GM21390 (cell line): Measurements from ENCODE around the gene SMIM32.

ENCODE experiments used
- ATAC-seq: cut with Tn5 transposase; IDR thresholded peaks from one replicate; pipeline ENCODE4 v1.9.1; 2021; ENCODE audit not compliant: unreplicated experiment

Gene SMIM32

GRCh38 chr5:136192526-136193321 is at the start of gene SMIM32:
Gene SMIM32 (minus strand): TSS chr5:136193162. CDS start chr5:136192524, 638 bp downstream.
- no peak for ATAC-seq

GRCh38 chr5:136242611-136243010 is 49.6 kb upstream of the SMIM32 start:
- ATAC-seq, result peak; percentile 69

GRCh38 chr5:136242136-136242535 is 49.2 kb upstream of the SMIM32 start:
- no peak for ATAC-seq

GRCh38 chr5:136240894-136241293 is 47.9 kb upstream of the SMIM32 start:
- no peak for ATAC-seq

GRCh38 chr5:136236479-136237083 is 43.6 kb upstream of the SMIM32 start:
- no peak for ATAC-seq

GRCh38 chr5:136235321-136235720 is 42.4 kb upstream of the SMIM32 start:
- ATAC-seq, result no peak

- ATAC-seq, result peak; percentile 49
Observed at GRCh38 chr5:136232316-136232715, 39.4 kb upstream of the SMIM32 start.

GRCh38 chr5:136230176-136230575 is 37.2 kb upstream of the SMIM32 start:
- ATAC-seq, result no peak

GRCh38 chr5:136228136-136228757 is 35.3 kb upstream of the SMIM32 start:
- no peak for ATAC-seq

GRCh38 chr5:136226401-136226800 is 33.4 kb upstream of the SMIM32 start:
- ATAC-seq, result no peak

- no peak for ATAC-seq
Observed at GRCh38 chr5:136225796-136226195, 32.8 kb upstream of the SMIM32 start.

GRCh38 chr5:136222580-136223235 is 29.7 kb upstream of the SMIM32 start:
- no peak for ATAC-seq

GRCh38 chr5:136221340-136221739 is 28.4 kb upstream of the SMIM32 start:
- no peak for ATAC-seq

- no peak for ATAC-seq
Observed at GRCh38 chr5:136216230-136216629, 23.3 kb upstream of the SMIM32 start.

GRCh38 chr5:136215812-136216211 is 22.9 kb upstream of the SMIM32 start:
- ATAC-seq, result no peak

- ATAC-seq, result no peak
Observed at GRCh38 chr5:136213919-136214493, 21.0 kb upstream of the SMIM32 start.

- ATAC-seq, result peak; percentile 64
Observed at GRCh38 chr5:136212252-136212721, 19.3 kb upstream of the SMIM32 start.

- no peak for ATAC-seq
Observed at GRCh38 chr5:136211282-136212040, 18.5 kb upstream of the SMIM32 start.

- no peak for ATAC-seq
Observed at GRCh38 chr5:136210259-136210658, 17.3 kb upstream of the SMIM32 start.

GRCh38 chr5:136209346-136209910 is 16.5 kb upstream of the SMIM32 start:
- no peak for ATAC-seq
